GM19099 (cell line): ENCODE measurements around the gene PUS3.
A peak's percentile ranks its signal among the peaks of the same experiment; 100 is the strongest.

ENCODE experiments used
- POLR2A ChIP-seq: IDR thresholded peaks from 3 replicates; pipeline ENCODE4 v1.6.1; 2011; ENCODE audit warnings: low read depth; ENCODE audit not compliant: insufficient read length; ENCODE audit errors: extremely low read depth

Gene PUS3, protein sequence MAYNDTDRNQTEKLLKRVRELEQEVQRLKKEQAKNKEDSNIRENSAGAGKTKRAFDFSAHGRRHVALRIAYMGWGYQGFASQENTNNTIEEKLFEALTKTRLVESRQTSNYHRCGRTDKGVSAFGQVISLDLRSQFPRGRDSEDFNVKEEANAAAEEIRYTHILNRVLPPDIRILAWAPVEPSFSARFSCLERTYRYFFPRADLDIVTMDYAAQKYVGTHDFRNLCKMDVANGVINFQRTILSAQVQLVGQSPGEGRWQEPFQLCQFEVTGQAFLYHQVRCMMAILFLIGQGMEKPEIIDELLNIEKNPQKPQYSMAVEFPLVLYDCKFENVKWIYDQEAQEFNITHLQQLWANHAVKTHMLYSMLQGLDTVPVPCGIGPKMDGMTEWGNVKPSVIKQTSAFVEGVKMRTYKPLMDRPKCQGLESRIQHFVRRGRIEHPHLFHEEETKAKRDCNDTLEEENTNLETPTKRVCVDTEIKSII

DNA sequence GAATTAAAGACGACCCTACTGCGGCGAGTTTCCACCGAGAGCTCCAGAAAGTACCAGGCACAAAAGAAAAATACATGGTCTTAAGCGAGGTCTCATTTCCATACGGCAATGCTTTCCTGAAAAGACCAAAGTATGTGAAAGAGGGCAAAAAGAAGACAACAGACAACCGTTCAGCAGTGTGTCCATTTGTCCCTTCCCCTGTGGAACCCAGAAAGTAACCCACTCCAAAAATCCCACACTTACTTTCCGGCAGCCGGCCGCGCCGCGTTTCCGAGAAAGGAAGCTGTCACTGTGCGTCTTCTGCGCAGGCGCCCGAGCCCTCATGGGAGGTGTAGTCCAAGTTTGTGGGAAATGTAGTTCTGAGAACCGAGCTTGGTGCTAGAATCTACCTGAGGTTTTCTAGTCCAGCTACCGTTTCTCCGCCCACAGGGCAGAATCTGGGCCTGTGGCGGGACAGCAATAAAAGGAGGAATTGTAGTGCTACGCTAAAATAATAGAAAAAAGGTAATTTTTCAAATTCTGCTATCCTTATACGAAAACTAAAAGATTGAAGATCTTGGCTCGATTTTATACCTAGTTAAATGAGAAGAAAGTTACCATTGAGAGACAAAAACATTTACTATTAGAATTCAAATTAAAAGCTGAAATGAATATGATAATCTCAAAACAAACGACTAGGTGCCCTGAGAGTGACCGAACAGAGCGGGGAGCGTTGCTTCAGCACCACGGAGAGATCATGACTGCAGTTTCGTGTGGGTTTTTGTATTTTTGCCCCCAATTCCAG, at the start of gene PUS3:
Gene PUS3 (minus strand): TSS at position 280 of the 784 bp plus-strand sequence. CDS start 6,922 bp downstream, outside the sequence.
- peak; percentile 74 for TF ChIP-seq POLR2A

GRCh38 chr11:125952559-125952958, 49.6 kb upstream of the PUS3 start:
- no peak for TF ChIP-seq POLR2A

DNA sequence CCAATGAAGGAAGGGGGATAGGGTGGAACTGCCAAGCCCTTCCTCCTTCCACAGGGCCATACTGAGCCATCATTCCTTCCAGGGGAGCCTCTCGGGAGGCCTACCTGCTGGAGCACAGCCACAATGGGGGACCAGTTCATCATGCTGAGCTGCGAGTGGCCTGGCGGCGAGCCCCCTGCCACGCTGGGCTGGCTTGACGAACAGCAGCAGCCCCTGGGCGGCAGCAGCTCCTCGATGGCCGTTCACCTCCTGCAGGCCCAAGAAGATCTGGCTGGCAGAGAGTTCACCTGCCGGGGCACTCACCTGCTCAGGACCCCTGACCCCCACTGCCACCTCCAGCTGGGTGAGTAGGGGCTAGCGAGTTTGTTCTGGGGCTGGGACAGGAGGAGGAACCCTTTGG, 48.7 kb upstream of the PUS3 start:
- no peak for TF ChIP-seq POLR2A

DNA sequence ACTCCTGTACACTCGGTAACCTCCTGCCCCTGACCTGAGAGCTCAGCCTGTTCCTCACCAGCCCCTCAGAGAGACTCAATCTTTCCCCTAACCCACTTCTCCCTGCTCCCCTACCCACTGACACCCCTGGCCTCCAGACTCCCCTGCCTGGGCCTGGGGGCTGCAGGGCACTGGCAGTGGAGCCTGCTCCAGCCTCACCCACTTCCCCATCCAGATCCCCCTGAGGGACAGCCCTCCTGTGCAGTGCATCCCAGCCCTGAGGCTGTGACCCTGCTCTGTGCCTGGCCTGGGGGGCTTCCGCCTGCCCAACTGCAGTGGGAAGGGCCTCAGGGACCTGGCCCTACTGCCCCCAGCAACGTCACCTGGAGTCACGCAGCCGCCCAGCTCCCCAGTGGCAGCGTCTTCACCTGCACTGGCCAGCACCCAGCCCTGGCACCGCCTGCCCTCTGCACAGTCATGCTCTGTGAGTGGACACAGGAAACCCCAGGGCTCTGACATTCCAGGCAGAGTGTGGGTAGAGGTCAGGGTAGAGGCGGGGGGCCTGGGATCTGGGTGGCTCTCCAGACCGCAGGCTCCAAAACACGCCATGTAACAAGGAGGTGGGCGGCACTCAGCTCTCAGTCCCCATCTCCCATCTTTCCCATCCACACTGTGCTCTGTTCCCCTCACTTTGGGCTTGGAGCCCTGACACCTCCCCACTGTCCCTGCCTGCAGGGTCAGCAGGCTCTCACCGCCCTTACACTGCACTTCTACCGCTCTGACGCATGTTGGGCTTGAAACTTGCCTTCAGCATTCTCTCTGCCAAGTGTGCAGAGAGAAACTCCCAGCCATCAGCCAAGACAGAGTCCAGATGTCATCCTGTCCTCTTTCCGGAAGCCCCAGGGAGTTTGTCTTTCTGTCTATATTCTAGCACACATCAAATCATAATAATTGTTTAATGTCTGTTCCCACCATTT, 48.0 kb upstream of the PUS3 start:
- no peak for TF ChIP-seq POLR2A

DNA sequence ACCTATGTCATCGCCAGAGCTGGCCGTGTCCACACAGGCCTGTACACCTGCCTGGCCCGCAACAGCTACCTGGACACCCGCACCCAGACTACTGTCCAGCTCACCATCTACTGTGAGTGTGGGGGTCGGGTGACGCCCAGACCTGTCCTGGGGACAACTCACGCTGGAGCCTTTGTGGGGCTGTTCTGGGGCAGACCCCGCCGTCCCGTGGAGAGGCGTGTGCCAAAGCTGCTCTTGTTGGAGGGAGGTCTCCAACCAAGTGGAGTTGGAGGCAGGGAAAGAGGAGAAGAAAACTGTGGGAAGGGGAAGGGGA, 47.1 kb upstream of the PUS3 start:
- no peak for TF ChIP-seq POLR2A

- TF ChIP-seq POLR2A: no peak
These were observed 46.5 kb upstream of the PUS3 start for GRCh38 chr11:125949271-125950177.

GRCh38 chr11:125948278-125949051, 45.5 kb upstream of the PUS3 start:
- no peak for TF ChIP-seq POLR2A

GRCh38 chr11:125947419-125948277, 44.6 kb upstream of the PUS3 start:
- TF ChIP-seq POLR2A: no peak

DNA sequence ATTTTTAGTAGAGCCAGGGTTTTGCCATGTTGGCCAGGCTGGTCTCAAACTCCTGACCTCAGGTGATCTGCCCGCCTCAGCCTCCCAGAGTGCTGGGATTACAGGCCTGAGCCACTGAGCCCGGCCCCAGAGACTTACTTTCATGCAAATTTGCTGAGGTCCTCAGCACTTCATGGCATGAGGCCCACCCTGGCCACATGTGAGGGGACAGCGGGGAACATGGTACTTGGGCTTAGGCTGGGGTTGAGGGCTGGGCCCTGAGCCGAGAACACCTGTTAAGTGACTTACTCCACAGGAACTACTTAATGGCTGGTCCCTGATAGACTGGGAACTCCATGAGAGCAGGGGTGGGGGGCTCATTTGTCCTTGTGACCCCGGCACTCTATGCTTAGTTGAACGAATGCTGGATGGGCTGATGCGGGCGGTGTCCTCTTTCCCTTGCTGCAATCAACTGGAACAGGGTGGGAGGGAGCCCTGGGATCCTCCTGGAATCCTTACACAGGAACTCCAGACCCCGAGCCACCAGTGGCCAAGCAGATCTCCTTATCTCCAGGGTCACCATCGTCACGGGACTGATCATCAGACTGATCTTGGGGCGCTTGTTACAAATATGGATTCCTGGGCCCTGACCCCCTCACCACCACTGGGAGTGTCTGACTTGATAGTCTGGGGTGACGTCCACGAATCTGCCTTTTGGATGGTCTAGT, 43.9 kb upstream of the PUS3 start:
- TF ChIP-seq POLR2A: no peak

GRCh38 chr11:125945797-125946520, 43.0 kb upstream of the PUS3 start, which contains the start of gene VSIG10L2:
TSS of gene VSIG10L2 (plus strand) at chr11:125946044. CDS start at chr11:125946056, 12 bp downstream.
- TF ChIP-seq POLR2A: no peak
